K562 (cell line): ENCODE measurements around the gene HDAC2. TPM values are rescaled to one million over a fixed set of nuclear protein-coding genes. Genes with fewer than 3 reads are reported as not detected.

ENCODE experiments used
- ATAC-seq: fragments of 200-7000 bp; cut with Tn5 transposase; 3 replicates; pipeline ENCODE4 v1.9.1; 2020; ENCODE audit warnings: moderate library complexity
- BruUV-seq: library from RNA; stranded (reverse); fragments of 400-500 nt; replicated peaks from 2 replicates; lab custom pipeline; 2021; lab: Mats Ljungman, UMichigan
- CTCF ChIA-PET: fragments of 300-600 bp; formaldehyde crosslinking; extraction: SDS; loops from one replicate; lab custom pipeline; 2021; ENCODE audit warnings: low intra/inter-chr PET ratio; lab: Yijun Ruan, JAX
- POLR2A ChIA-PET: fragments of 300-600, 350-650 bp; sonication (Branson Sonifier 250); formaldehyde crosslinking; extraction: SDS; loops from one replicate; lab custom pipeline; 2021; ENCODE audit warnings: antibody characterized with exemption, inconsistent platforms; lab: Yijun Ruan, JAX
- DNase-seq, 4 experiments: peaks; one replicate each; pipeline versions ENCODE4 v3.0.0 to v3.0.0-alpha.2; 2011 to 2018; ENCODE audit warnings: low spot score in 3 of 4, mixed read lengths in 3 of 4; ENCODE audit errors: extremely low read depth in 1 of 4
- FAIRE-seq: peaks from 2 replicates; lab custom pipeline; 2011; peaks lifted over from hg19 to GRCh38; lab: Jason Lieb, UNC
- H2AFZ ChIP-seq: 2 replicates; pipeline ENCODE4 v1.6.0; 2011; ENCODE audit warnings: low read depth, low read length, control low read depth, inconsistent platforms
- H3K27ac ChIP-seq: fragments of 200-600 bp; 3 replicates; pipeline ENCODE4 v1.8.0; 2011; ENCODE audit warnings: low read depth, mild to moderate bottlenecking, control low read depth, inconsistent platforms, low read length, moderate library complexity, mixed read lengths; ENCODE audit errors: extremely low read depth
- H3K27me3 ChIP-seq, 2 experiments: fragments of 300-600 bp in 1 of 2; 2 replicates in 1 of 2; 3 replicates in 1 of 2; pipeline versions ENCODE4 v1.6.0 to v1.8.0; 2011; ENCODE audit warnings: inconsistent platforms in 2 of 2, low read length in 2 of 2, mild to moderate bottlenecking in 1 of 2, mixed read lengths in 1 of 2, moderate library complexity in 1 of 2; ENCODE audit not compliant: control insufficient read depth in 2 of 2, insufficient read depth in 2 of 2
- H3K36me3 ChIP-seq: fragments of 300-600 bp; 3 replicates; pipeline ENCODE4 v1.8.0; 2011; ENCODE audit warnings: mild to moderate bottlenecking, low read length, inconsistent platforms; ENCODE audit not compliant: control insufficient read depth, insufficient read depth
- H3K4me1 ChIP-seq, 2 experiments: fragments of 200-600 bp in 1 of 2; replicated peaks in 1 of 2; 2 replicates in 1 of 2; 3 replicates in 1 of 2; pipeline versions ENCODE4 v1.5.1 to v1.8.0; 2011; ENCODE audit warnings: inconsistent platforms in 2 of 2, low read length in 2 of 2, mild to moderate bottlenecking in 1 of 2, mixed read lengths in 1 of 2, moderate library complexity in 1 of 2; ENCODE audit not compliant: control insufficient read depth in 2 of 2, insufficient read depth in 2 of 2
- H3K4me2 ChIP-seq: 2 replicates; pipeline ENCODE4 v1.6.1; 2011; ENCODE audit warnings: low read length, control low read depth, inconsistent platforms, mixed read lengths; ENCODE audit not compliant: insufficient read depth
- H3K4me3 ChIP-seq: fragments of 200-600 bp; sonication (generic), shearing (Covaris generic); 2 replicates; pipeline ENCODE4 v1.5.1; 2016; ENCODE audit warnings: control low read depth, inconsistent platforms
- H3K79me2 ChIP-seq: fragments of 200-600 bp; 3 replicates; pipeline ENCODE4 v1.8.0; 2011; ENCODE audit warnings: low read length, inconsistent platforms; ENCODE audit not compliant: control insufficient read depth, insufficient read depth
- H3K9ac ChIP-seq, 2 experiments: 2 replicates each; pipeline versions ENCODE4 v1.6.0 to v1.6.1; 2011; ENCODE audit warnings: low read depth in 2 of 2, low read length in 2 of 2, control low read depth in 1 of 2, inconsistent platforms in 1 of 2, mild to moderate bottlenecking in 1 of 2, mixed read lengths in 1 of 2; ENCODE audit not compliant: insufficient read depth in 1 of 2
- H3K9me1 ChIP-seq: one replicate; pipeline ENCODE4 v1.6.0; 2011; ENCODE audit warnings: inconsistent platforms, mild to moderate bottlenecking, low read length, moderate library complexity; ENCODE audit not compliant: control insufficient read depth, insufficient read depth
- H3K9me3 ChIP-seq: replicated peaks from 2 replicates; pipeline ENCODE4 v1.5.1; 2011; ENCODE audit warnings: low read depth, low read length, inconsistent platforms; ENCODE audit not compliant: control insufficient read depth, insufficient read depth
- H4K20me1 ChIP-seq: replicated peaks from 2 replicates; pipeline ENCODE4 v1.6.1; 2011; ENCODE audit warnings: low read length, inconsistent platforms, mixed read lengths; ENCODE audit not compliant: control insufficient read depth, insufficient read depth
- BCLAF1 ChIP-seq, 2 experiments: fragments of 450-650 bp in 1 of 2; IDR thresholded peaks; 2 replicates each; pipeline ENCODE4 v1.6.1; 2011 to 2017; ENCODE audit warnings: low read depth in 2 of 2, antibody characterized with exemption in 1 of 2, borderline replicate concordance in 1 of 2, low read length in 1 of 2, mild to moderate bottlenecking in 1 of 2, mixed read lengths in 1 of 2; ENCODE audit not compliant: control insufficient read depth in 1 of 2
- CREB1 ChIP-seq, 2 experiments: sonication (generic) in 1 of 2; formaldehyde crosslinking in 1 of 2; IDR thresholded peaks; 2 replicates each; pipeline versions ENCODE4 v1.6.1 to v1.8.0; 2012 to 2022; ENCODE audit warnings: inconsistent platforms in 1 of 2, mild to moderate bottlenecking in 1 of 2, missing genetic modification reagents in 1 of 2, moderate library complexity in 1 of 2
- HIVEP1 ChIP-seq: fragments of 250-450 bp; sonication (Bioruptor Pico); IDR thresholded peaks from 2 replicates; pipeline ENCODE4 v1.4.0; 2020; ENCODE audit warnings: mild to moderate bottlenecking
- MEF2A ChIP-seq: IDR thresholded peaks from 2 replicates; pipeline ENCODE4 v1.6.1; 2011; ENCODE audit warnings: low read depth, mild to moderate bottlenecking, low read length, moderate library complexity; ENCODE audit not compliant: control insufficient read depth
- MYBL2 ChIP-seq, 2 experiments: fragments of 450-650 bp in 1 of 2; sonication (generic) in 1 of 2; formaldehyde crosslinking in 1 of 2; IDR thresholded peaks; 2 replicates each; pipeline versions ENCODE4 v1.6.1 to v1.8.1; 2017 to 2022; ENCODE audit warnings: borderline replicate concordance in 1 of 2, inconsistent platforms in 1 of 2, low read depth in 1 of 2, mild to moderate bottlenecking in 1 of 2, missing genetic modification reagents in 1 of 2, moderate library complexity in 1 of 2
- NFXL1 ChIP-seq: fragments of 450-650 bp; formaldehyde crosslinking; IDR thresholded peaks from 2 replicates; pipeline ENCODE4 v1.4.0; 2021; ENCODE audit warnings: mild to moderate bottlenecking
- TAF7 ChIP-seq: fragments of 450-650 bp; IDR thresholded peaks from 2 replicates; pipeline ENCODE4 v1.6.1; 2016; ENCODE audit warnings: missing genetic modification characterization, missing compliant biosample characterization
- TSC22D4 ChIP-seq: fragments of 450-650 bp; IDR thresholded peaks from 2 replicates; pipeline ENCODE4 v1.6.1; 2016; ENCODE audit warnings: missing genetic modification characterization, missing biosample characterization, control low read depth
- U2AF1 ChIP-seq: fragments of 200-400 bp; formaldehyde crosslinking; optimal IDR thresholded peaks from 2 replicates; pipeline ENCODE3; 2017; ENCODE audit warnings: mild to moderate bottlenecking, low read depth, low read length, moderate library complexity
- XRCC3 ChIP-seq: fragments of 450-650 bp; IDR thresholded peaks from 2 replicates; pipeline ENCODE4 v1.6.1; 2017; ENCODE audit warnings: mild to moderate bottlenecking, moderate library complexity
- XRCC4 ChIP-seq: IDR thresholded peaks from one replicate; pipeline ENCODE4 v1.6.1; 2011; ENCODE audit not compliant: insufficient read depth, insufficient read length; ENCODE audit errors: extremely low read depth
- ZC3H11A ChIP-seq: IDR thresholded peaks from 2 replicates; pipeline ENCODE4 v1.6.1; 2012; ENCODE audit warnings: low read depth, low read length, improper control_type of control experiment
- ZFP30 ChIP-seq: fragments of 250-450 bp; sonication (Bioruptor Pico); IDR thresholded peaks from 2 replicates; pipeline ENCODE4 v1.8.0; 2022; ENCODE audit warnings: moderate library complexity, mild to moderate bottlenecking, inconsistent platforms, borderline replicate concordance
- ZNF512 ChIP-seq: IDR thresholded peaks from 2 replicates; pipeline ENCODE4 v1.6.1; 2016; ENCODE audit warnings: missing genetic modification characterization, missing compliant biosample characterization
- ZNF740 ChIP-seq, 3 experiments: fragments of 200-800 bp in 1 of 3; sonication (Bioruptor generic) in 1 of 3; sonication (generic) in 1 of 3; formaldehyde crosslinking in 1 of 3; IDR thresholded peaks; 2 replicates each; pipeline versions ENCODE4 v1.6.1 to v1.8.0; 2016 to 2022; ENCODE audit warnings: mild to moderate bottlenecking in 2 of 3, missing compliant biosample characterization in 2 of 3, missing genetic modification characterization in 2 of 3, missing genetic modification reagents in 1 of 3
- WGBS: fragments of 100-300 bp; shearing (Covaris generic); methylation state at CpG from one replicate; pipeline ENCODE4 v1.1.6; 2016; ENCODE audit warnings: low coverage, mixed read lengths; ENCODE audit not compliant: insufficient coverage; ENCODE audit errors: missing lambda C conversion rate; 5-methylcytosine and 5-hydroxymethylcytosine counted together
- in situ Hi-C: fragments of 300-500 bp; cut with MboI; formaldehyde crosslinking; loops from 4 replicates; pipeline ENCODE4 v1.15.0; 2018; ENCODE audit warnings: inconsistent platforms, mixed read lengths
- intact Hi-C: fragments of 100-400 bp; cut with micrococcal nuclease; formaldehyde crosslinking; loops from 2 replicates; pipeline ENCODE4 v1.14.2; 2022
- polyA plus RNA-seq, 8 experiments: library from polyadenylated mRNA; depleted of rRNA in 4 of 8; stranded (reverse) in 5 of 8; unstranded in 3 of 8; fragments of >200 nt; fragmentation: Nextera tagmentation in 2 of 8; fragmentation: Illumina TruSeq in 1 of 8; extraction: Ambion mirVana in 2 of 8; extraction: Trizol in 1 of 8; gene quantifications; 2 replicates each; pipeline versions ENCODE4 v1.2.1 to v1.2.3, GENCODE V29; 2011 to 2014; ENCODE audit warnings: inconsistent platforms in 1 of 8, missing spikeins in 1 of 8
- total RNA-seq, 7 experiments: library from RNA; depleted of rRNA in 6 of 7; stranded (reverse); fragments of >200 nt in 6 of 7; fragmentation: Illumina TruSeq in 2 of 7; extraction: Trizol in 2 of 7; gene quantifications; 2 replicates each; pipeline versions ENCODE4 v1.2.1 to v1.2.3, GENCODE V29; 2011 to 2021; ENCODE audit warnings: low replicate concordance in 1 of 7

The HDAC2 gene
- total and polyA plus RNA-seq, 9 of the 15 experiments (the other 6 are each of a cell fraction or from before 2014, with no cell fraction given) = 67.0 to 277 (median 151) TPM

GRCh38 chr6:114010540-114010939 lies 39.6 kb upstream of the HDAC2 start:
- 6% methylated on average over 2 of the region's 2 CpGs for WGBS
- Histone ChIP-seq H3K79me2 (no peaks in the 10 kb centered on the region), H3K4me3 (no peak overlapping the region), H3K27me3 (no peaks in the 10 kb centered on the region; a peak in 1 of 5 replicates), H3K9ac (no peak overlapping the region), H3K9me3 (no peaks in the 10 kb centered on the region), H4K20me1 (no peaks in the 10 kb centered on the region), H3K27ac (no peak overlapping the region), H2AFZ (no peak overlapping the region), H3K36me3 (no peaks in the 10 kb centered on the region), H3K4me2 (no peak overlapping the region), H3K9me1 (no peaks in the 10 kb centered on the region), H3K4me1 (no peaks in the 10 kb centered on the region)
- CTCF ChIA-PET = no interaction called here
- no peak for ATAC-seq
- in situ Hi-C loops (no loop called here), intact Hi-C loops (no loop called here)
- FAIRE-seq = no peak
- no TSS peak for BruUV-seq
- POLR2A ChIA-PET = no interaction called here
- no peak for DNase-seq
- TF ChIP-seq ZNF740 (CRISPR knock-in tag; IDR thresholded peaks at IDR 0.05) (no peak), ZNF740 (tag; IDR thresholded peaks at IDR 0.05) (no peak), HIVEP1 (no peak), BCLAF1 (IDR thresholded peaks at IDR 0.05; ENCODE audit: borderline replicate concordance in 1 of 2, control insufficient read depth in 1 of 2, low read depth in 2 of 2, low read length in 1 of 2) (no peak), TAF7 (tag) (no peak), NFXL1 (CRISPR knock-in tag) (no peak), MEF2A (no peak), XRCC3 (no peak), ZC3H11A (no peak), ZFP30 (CRISPR knock-in tag) (no peak), U2AF1 (no peak), TSC22D4 (tag) (no peak), CREB1 (IDR thresholded peaks at IDR 0.05) (no peak), CREB1 (CRISPR knock-in tag; IDR thresholded peaks at IDR 0.05) (no peak), XRCC4 (no peak), ZNF512 (tag) (no peak), MYBL2 (IDR thresholded peaks at IDR 0.05; ENCODE audit: low read depth) (no peak), MYBL2 (CRISPR knock-in tag; IDR thresholded peaks at IDR 0.05; ENCODE audit: borderline replicate concordance) (no peak)
